Neural progenitor cell (in vitro differentiated cells): ENCODE data around the gene UQCRQ.

Experiments used
- CTCF ChIP-seq: fragments of 200-600 bp; sonication (generic); IDR thresholded peaks from 2 replicates; pipeline ENCODE4 v1.5.1; 2017; ENCODE audit warnings: antibody characterized with exemption, mild to moderate bottlenecking
- EZH2phosphoT487 ChIP-seq: fragments of 200-600 bp; sonication (generic); IDR thresholded peaks from 2 replicates; pipeline ENCODE4 v1.6.1; 2017; ENCODE audit warnings: antibody characterized with exemption

GRCh38 chr5:132821791-132822190 lies 44.7 kb upstream of the UQCRQ start:
- no peak for TF ChIP-seq EZH2phosphoT487
- no peak for TF ChIP-seq CTCF
